HG03064 (cell line): Measurements from ENCODE around the gene ATP8A2.
"Not testable (repeated sequence)": the region's sequence is repeated elsewhere in the genome, so short reads cannot be mapped to it uniquely, and the experiment has no call there.

Experiments
- ATAC-seq: cut with Tn5 transposase; IDR thresholded peaks from one replicate; pipeline ENCODE4 v1.9.1; 2021; ENCODE audit warnings: low read depth; ENCODE audit not compliant: unreplicated experiment

The ATP8A2 gene

GRCh38 chr13:26046639-26047038, 674.9 kb downstream of the ATP8A2 start:
- ATAC-seq: no peak

GRCh38 chr13:26047040-26047439, 675.3 kb downstream of the ATP8A2 start:
- ATAC-seq: no peak

GRCh38 chr13:26048741-26049140, 677.0 kb downstream of the ATP8A2 start:
- ATAC-seq: no peak

GRCh38 chr13:26050568-26051230, 678.9 kb downstream of the ATP8A2 start:
- no peak for ATAC-seq

- ATAC-seq: no peak
Measured at GRCh38 chr13:26051231-26051656, 679.5 kb downstream of the ATP8A2 start.

GRCh38 chr13:26051657-26052311, 680.0 kb downstream of the ATP8A2 start, which contains the start of gene SHISA2:
TSS of gene SHISA2 (minus strand) at chr13:26052016. CDS start at chr13:26050975, 1,041 bp downstream.
- no peak for ATAC-seq

- no peak for ATAC-seq
Measured at GRCh38 chr13:26052337-26052736, 680.6 kb downstream of the ATP8A2 start.

GRCh38 chr13:26053418-26053980, 681.7 kb downstream of the ATP8A2 start:
- no peak for ATAC-seq

- ATAC-seq: no peak
Measured at GRCh38 chr13:26054896-26055295, 683.1 kb downstream of the ATP8A2 start.

- no peak for ATAC-seq
Measured at GRCh38 chr13:26058704-26059103, 686.9 kb downstream of the ATP8A2 start.

GRCh38 chr13:26060357-26060756, 688.6 kb downstream of the ATP8A2 start:
- ATAC-seq: no peak

GRCh38 chr13:26061256-26061655, 689.5 kb downstream of the ATP8A2 start:
- no peak for ATAC-seq

- ATAC-seq: no peak
Measured at GRCh38 chr13:26061947-26062346, 690.2 kb downstream of the ATP8A2 start.

GRCh38 chr13:26062853-26063444, 691.2 kb downstream of the ATP8A2 start:
- no peak for ATAC-seq

GRCh38 chr13:26066492-26066891, 694.7 kb downstream of the ATP8A2 start:
- ATAC-seq: not testable (repeated sequence)

GRCh38 chr13:26067601-26068000, 695.8 kb downstream of the ATP8A2 start:
- ATAC-seq: no peak

GRCh38 chr13:26068372-26068771, 696.6 kb downstream of the ATP8A2 start:
- not testable (repeated sequence) for ATAC-seq

- not testable (repeated sequence) for ATAC-seq
Measured at GRCh38 chr13:26069642-26070041, 697.9 kb downstream of the ATP8A2 start.

- ATAC-seq: no peak
Measured at GRCh38 chr13:26071691-26072090, 699.9 kb downstream of the ATP8A2 start.

GRCh38 chr13:26072335-26072734, 700.6 kb downstream of the ATP8A2 start:
- not testable (repeated sequence) for ATAC-seq

- ATAC-seq: no peak
Measured at GRCh38 chr13:26074706-26075105, 702.9 kb downstream of the ATP8A2 start.
